Measurements from ENCODE around the gene DPH1.
"Not testable (repeated sequence)": the region's sequence is repeated elsewhere in the genome, so short reads cannot be mapped to it uniquely, and the experiment has no call there.

DPH1 gene

GRCh38 chr17:2029911-2030778, at the start of gene DPH1:
Gene DPH1 (plus strand): TSS chr17:2030153. CDS start chr17:2030170, 17 bp downstream.
- DNase-seq (ENCODE audit: low read depth), result peak; percentile 71

DNA sequence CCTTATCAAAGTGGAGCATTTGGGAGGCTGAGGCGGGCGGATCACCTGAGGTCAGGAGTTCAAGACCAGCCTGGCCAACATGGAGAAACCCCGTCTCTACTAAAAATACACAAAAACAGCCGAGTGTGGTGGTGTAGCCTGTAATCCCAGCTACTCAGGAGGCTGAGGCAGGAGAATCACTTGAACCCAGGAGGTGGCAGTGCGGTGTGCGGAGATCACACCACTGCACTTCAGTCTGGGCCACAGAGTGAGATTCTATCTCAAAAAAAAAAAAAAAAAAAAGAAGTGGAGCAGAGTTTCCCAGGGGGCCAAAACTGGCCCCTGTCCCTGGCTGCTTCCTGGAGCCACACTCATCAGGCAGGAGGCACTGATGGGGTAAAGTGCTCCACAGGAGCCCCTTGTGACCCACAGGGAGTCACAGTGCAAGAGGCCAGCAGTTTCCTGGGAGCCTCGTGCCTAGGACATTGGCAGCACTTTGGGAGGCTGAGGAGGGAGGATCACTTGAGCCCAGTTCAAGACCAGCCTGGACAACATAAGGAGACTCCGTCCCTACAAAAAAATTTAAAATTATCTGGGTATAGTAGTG, 49.2 kb upstream of the DPH1 start:
- no peak for DNase-seq (ENCODE audit: low read depth)

DNA sequence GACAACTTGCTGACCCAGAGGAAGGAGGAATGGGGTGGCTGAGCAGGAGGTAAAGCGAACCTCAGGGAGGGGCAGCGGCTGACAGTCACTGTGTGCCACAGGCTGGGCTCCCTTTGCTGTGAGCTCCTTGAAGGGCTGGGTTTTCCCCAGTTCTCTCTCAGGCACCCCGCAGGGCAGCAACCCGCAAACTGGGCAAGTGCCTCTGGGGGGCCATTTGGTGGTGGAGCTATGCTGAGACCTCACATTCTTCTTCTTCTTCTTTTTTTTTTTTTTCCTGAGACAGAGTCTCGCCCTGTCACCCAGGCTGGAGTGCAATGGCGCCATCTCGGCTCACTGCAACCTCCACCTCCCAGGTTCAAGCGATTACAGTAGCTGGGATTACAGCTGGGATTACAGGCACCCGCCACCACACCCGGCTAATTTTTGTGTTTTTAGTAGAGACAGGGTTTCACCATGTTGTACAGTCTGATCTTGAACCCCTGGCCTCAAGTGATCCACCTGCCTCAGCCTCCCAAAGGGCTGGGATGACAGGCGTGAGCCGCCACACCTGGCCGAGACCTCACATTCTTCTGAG, 47.1 kb upstream of the DPH1 start:
- DNase-seq (ENCODE audit: low read depth), result not testable (repeated sequence)

DNA sequence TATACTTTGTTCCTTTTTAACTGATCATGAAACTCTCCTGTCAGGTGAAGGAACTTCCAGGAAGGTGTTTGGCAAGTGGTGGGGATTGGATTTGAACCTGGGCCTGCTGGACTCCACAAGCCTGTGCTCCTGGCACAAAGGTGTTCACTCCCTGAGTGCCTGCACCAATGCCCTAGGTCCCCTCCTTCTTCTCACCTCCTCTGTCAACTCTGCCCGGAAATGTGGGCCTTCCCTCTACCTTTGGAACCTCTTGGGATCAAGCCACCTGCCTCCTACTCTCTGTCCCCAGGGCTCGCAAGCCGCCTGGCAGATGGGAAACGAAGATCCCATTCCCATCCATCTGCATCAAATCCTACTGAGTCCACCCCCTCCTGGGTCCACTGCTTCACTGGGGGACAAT, 44.9 kb upstream of the DPH1 start:
- no peak for DNase-seq (ENCODE audit: low read depth)

- no peak for DNase-seq (ENCODE audit: low read depth)
Measured at GRCh38 chr17:1985686-1986085, 44.3 kb upstream of the DPH1 start.

GRCh38 chr17:1986783-1987451, 43.0 kb upstream of the DPH1 start:
- DNase-seq (ENCODE audit: low read depth), result no peak

GRCh38 chr17:1989135-1989534, 40.8 kb upstream of the DPH1 start:
- DNase-seq (ENCODE audit: low read depth), result no peak

GRCh38 chr17:1992541-1992940, 37.4 kb upstream of the DPH1 start:
- DNase-seq (ENCODE audit: low read depth), result no peak

DNA sequence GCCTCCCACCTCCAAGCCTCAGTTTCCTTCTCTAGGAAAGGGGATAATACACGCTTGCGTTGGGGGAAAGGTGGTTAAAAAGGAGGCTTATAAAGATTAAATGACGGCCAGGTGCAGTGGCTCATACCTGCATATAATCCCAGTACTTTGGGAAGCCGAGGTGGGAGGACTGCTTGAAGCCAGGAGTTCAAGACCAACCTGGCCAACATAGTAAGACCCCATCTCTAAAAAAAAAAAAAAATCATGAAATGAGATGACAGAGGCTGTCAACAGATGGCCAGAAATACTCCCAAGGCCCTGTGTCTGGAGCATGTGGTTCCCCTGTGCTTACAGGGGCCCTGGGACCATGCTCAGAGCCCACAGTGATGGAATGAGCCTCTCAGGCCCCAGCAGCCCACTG, 35.2 kb upstream of the DPH1 start:
- DNase-seq (ENCODE audit: low read depth), result no peak

DNA sequence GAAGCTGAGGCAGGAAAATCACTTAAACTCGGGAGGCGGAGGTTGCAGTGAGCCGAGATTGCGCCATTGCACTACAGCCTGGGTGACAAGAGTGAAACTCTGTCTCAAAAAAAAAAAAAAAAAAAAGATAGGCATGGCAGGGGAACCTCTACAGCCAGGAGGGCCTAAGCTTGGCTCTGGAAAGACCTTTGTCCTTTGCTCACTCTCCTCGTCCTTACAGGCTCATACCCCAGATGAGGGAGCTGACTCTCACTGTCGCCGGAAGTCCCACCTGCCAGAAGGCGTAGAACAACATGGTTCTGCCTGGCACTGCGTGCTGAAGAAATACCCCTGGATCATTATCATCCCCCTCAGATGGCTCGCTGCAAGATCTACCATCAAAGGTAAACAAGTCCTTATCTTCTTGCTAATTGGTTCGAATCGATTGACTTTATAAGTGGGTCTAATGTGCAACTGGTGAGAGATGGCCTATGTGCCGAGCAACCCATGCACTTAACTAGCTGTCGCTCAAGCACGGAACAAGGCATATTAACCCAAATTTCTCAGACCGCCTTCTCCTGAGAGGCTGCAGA, 34.5 kb upstream of the DPH1 start:
- DNase-seq (ENCODE audit: low read depth), result no peak

DNA sequence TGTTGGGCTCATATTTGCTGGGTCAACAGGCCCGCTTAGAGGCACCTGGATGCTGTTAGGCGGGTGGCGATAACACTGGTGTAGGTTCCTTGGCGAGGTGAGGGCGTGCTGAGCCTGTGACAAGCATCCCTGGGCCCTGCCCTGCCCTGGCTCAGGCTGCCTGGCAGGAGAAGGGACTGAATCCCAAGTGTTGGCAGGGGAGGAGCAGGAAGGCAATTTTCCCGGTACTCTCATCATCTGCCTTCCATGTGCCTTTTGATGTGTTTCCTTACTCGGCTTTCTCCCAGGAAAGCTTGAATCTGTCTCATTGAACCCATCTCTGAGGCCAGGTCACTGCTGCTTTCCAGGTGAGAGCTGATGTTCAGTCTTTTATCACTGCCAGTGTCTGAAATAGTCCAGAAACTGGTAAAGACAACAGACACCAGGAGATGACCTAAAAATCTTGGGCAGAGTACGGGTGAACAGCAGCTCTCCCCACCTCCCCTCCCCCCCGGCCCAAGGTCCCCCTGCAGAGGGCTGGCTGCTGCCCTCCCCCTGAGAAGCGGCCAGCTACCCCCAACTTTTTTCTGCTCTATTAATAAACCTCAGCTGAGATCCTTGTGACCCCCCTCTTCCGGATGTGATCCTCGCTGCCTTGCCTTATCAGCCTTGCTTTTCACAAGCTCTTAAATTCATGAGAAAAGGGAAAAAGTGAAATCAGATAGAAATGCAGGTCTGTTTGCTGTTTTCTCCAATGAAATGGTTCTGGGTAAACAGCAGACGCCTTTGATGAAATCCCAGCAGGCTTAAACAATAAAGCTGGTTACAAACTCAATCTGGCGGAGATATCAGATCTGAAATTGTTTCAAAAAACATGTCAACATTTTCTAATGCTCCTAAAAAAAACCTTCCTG, 33.8 kb upstream of the DPH1 start:
- no peak for DNase-seq (ENCODE audit: low read depth)

DNA sequence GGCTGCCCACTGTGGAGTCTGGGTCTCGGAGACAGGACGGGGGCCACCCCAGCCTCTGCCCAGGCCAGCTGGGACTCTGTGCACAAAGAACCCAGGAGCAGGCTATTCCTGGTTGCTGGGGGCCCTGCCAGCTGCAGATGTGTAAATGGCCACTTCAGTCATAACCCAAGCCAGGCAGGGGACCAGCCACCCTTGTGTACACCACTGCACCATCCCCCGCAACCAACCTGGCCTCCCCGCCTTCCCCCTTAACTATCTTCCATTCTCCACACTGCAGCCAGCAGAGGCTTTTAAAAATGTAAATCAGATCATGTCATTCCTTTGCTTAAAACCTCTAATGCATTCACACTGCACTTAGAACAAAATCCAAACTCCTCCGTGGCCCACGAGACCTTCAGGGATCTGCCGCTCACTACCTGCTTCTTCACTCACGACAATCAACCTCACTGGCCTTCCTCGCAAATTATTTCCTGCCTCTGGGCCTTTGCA, 33.1 kb upstream of the DPH1 start:
- DNase-seq (ENCODE audit: low read depth), result no peak

- no peak for DNase-seq (ENCODE audit: low read depth)
Measured at GRCh38 chr17:1997289-1997926, 32.5 kb upstream of the DPH1 start.

GRCh38 chr17:1997927-1998742, 31.8 kb upstream of the DPH1 start:
- no peak for DNase-seq (ENCODE audit: low read depth)

- DNase-seq (ENCODE audit: low read depth), result no peak
Measured at GRCh38 chr17:1999557-2000251, 30.2 kb upstream of the DPH1 start.

- no peak for DNase-seq (ENCODE audit: low read depth)
Measured at GRCh38 chr17:2002767-2003329, 27.1 kb upstream of the DPH1 start.

DNA sequence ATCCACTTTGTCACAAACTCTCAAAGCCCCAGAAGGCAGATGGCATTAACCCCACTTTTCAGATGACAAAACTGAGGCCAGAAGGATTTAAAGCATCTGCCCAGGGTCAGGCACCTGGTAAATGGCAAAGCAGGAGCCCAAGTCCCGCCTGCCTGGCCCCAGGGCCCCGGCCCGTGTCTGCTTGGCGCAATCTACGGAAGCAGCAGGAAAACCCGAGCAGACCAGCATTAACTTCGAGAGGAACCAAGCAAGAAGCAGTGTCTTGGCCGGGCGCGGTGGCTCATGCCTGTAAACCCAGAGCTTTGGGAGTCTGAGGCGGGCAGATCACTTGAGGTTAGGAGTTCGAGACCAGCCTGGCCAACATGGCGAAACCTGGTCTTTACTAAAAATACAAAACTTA, 26.4 kb upstream of the DPH1 start:
- no peak for DNase-seq (ENCODE audit: low read depth)

DNA sequence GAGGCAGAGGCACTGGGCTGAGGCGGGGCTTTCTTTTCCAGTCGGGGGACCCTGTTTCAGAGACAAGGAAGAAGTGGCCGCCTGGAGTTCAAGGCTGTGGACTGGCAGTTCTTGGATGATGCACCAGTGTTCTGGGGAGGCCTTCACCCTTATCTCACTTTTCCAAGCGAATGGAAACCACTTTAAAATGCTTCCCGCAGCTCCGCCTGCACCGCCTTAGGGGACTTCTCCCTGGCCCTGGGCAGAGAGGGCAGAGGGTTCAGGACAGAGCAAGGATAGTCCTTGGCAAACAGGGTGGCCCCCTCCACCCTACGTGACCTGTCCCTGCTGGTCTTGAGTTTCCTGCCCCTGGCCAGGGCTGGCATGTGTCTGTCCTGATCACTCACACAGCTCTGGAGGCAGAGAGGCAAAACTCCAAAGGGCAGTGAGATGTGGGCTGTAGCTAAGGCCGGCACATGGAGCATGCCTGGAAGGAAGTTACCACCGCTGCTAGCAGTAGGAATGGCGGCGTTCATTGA, 25.5 kb upstream of the DPH1 start:
- DNase-seq (ENCODE audit: low read depth), result no peak
